Heart left ventricle (tissue), 16 donors: ENCODE results near the gene EVA1C. TPM values are rescaled to one million over a fixed set of nuclear protein-coding genes. Genes with fewer than 3 reads are reported as not detected.
A peak's percentile ranks its signal among the peaks of the same experiment; 100 is the strongest.

Experiments
- ATAC-seq, 4 donors: fragments of 200-7000 bp; cut with Tn5 transposase; one replicate each; pipeline ENCODE4 v1.9.1; 2020 to 2022; ENCODE audit warnings: moderate library complexity in 4 of 4, mild to moderate bottlenecking in 3 of 4, moderate number of reproducible peaks in 1 of 4
- DNase-seq, 5 donors: peaks; one replicate each; pipeline ENCODE4 v3.0.0-alpha.2; 2020
- H3K27ac ChIP-seq, 12 donors: fragments of 200-600 bp; sonication (generic) in 4 of 12; one replicate each; pipeline versions ENCODE4 v1.5.0 to v1.8.0; 2016 to 2022; ENCODE audit warnings: mild to moderate bottlenecking in 2 of 12
- H3K27me3 ChIP-seq, 9 donors: fragments of 200-600 bp; sonication (generic) in 2 of 9; one replicate each; pipeline versions ENCODE4 v1.5.1 to v1.8.0; 2016 to 2022; ENCODE audit warnings: mild to moderate bottlenecking in 3 of 9
- H3K36me3 ChIP-seq, 9 donors: fragments of 200-600 bp; sonication (generic) in 2 of 9; one replicate each; pipeline versions ENCODE4 v1.5.0 to v1.8.0; 2018 to 2022; ENCODE audit warnings: mild to moderate bottlenecking in 2 of 9
- H3K4me1 ChIP-seq, 12 donors: fragments of 200-600 bp; sonication (generic) in 4 of 12; one replicate each; pipeline versions ENCODE4 v1.5.0 to v1.8.0; 2016 to 2022; ENCODE audit warnings: mild to moderate bottlenecking in 3 of 12
- H3K4me3 ChIP-seq, 12 donors: fragments of 200-600 bp; sonication (generic) in 4 of 12; one replicate each; pipeline versions ENCODE4 v1.5.0 to v1.8.0; 2017 to 2022; ENCODE audit warnings: mild to moderate bottlenecking in 9 of 12, moderate library complexity in 4 of 12
- H3K9me3 ChIP-seq, 12 donors: fragments of 200-600 bp; sonication (generic) in 4 of 12; one replicate each; pipeline versions ENCODE4 v1.5.0 to v1.8.0; 2016 to 2022; ENCODE audit warnings: mild to moderate bottlenecking in 1 of 12
- POLR2A ChIP-seq, 2 donors: fragments of 450-650 bp; IDR thresholded peaks; one replicate each; pipeline ENCODE4 v1.6.1; 2017; ENCODE audit warnings: antibody characterized with exemption in 2 of 2, mild to moderate bottlenecking in 2 of 2, moderate library complexity in 2 of 2
- WGBS, 4 donors: extraction: QIAGEN DNeasy Blood & Tissue Kit in 2 of 4; methylation state at CpG; one replicate each; pipeline versions ENCODE4 v1.1.5 to v1.1.7; 2013 to 2018; 5-methylcytosine and 5-hydroxymethylcytosine counted together
- intact Hi-C, 10 donors: fragments of 100-400 bp; cut with DNase I; formaldehyde crosslinking; loops; one replicate each; pipeline versions ENCODE4 v1.11.1 to v1.14.2; 2022
- polyA plus RNA-seq, 2 donors: library from polyadenylated mRNA; stranded (reverse); fragments of 200-250 nt; gene quantifications; one replicate each; pipeline ENCODE4 v1.2.3, GENCODE V29; 2013
- total RNA-seq, 9 donors: library from RNA; depleted of rRNA in 2 of 9; stranded (reverse); fragments of >200 nt in 2 of 9; fragmentation: NEBNext Ultra II Directional in 3 of 9; extraction: Animal tissue kit (Norgen Biotek cat#: 25700) in 3 of 9; gene quantifications; one replicate each; pipeline versions ENCODE4 v1.1.0 to v1.2.4, GENCODE V29; 2016 to 2023
- TF ChIP-seq, protein P1 (sequence below), 12 donors: fragments of 200-600 bp; sonication (generic) in 4 of 12; IDR thresholded peaks; one replicate each; pipeline versions ENCODE4 v1.5.0 to v1.8.0; 2018 to 2022; ENCODE audit warnings: antibody characterized with exemption in 12 of 12, mild to moderate bottlenecking in 5 of 12
- donor health status: ischemic (EF 13 %, LVEDD 7.1; RV severe dilation, severe dysfunction).
- donor health status: healthy with polysubstance abuse.
- donor health status: DM: no; HTN: yes; CAD: no.
- donor health status: DM: no; HTN: no; CAD: no.
- donor health status: ischemic (EF 25% LVEDD 6.9; RV normal size, moderate dysfunction).
- donor health status: ischemic (EF 25% LVEDD 5.7; RV mildly dilated, moderate dysfunction).
- donor health status: healthy.
- donor health status: DM: yes; HTN: yes; CAD: no.
- donor health status: ischemic (EF 35%, LVEDD 5.7; RV mildly dilated, moderate dysfunction).
- donor health status: nonischemic (EF 11% LVEDD 7.7; RV severe dilation, severe dysfunction).
- donor health status: DM: yes; HTN: yes; CAD: no.
- donor health status: PGD.
- donor health status: ischemic (EF 29% LVEDD 5.4; RV normal size, mild dysfunction).
- donor health status: nonischemic (EF 23%, LVEDD 6.1; RV moderate dilation, normal function).

Gene EVA1C
- total and polyA plus RNA-seq, 11 donors = 10.1 to 44.4 (median 19.7) TPM

DNA sequence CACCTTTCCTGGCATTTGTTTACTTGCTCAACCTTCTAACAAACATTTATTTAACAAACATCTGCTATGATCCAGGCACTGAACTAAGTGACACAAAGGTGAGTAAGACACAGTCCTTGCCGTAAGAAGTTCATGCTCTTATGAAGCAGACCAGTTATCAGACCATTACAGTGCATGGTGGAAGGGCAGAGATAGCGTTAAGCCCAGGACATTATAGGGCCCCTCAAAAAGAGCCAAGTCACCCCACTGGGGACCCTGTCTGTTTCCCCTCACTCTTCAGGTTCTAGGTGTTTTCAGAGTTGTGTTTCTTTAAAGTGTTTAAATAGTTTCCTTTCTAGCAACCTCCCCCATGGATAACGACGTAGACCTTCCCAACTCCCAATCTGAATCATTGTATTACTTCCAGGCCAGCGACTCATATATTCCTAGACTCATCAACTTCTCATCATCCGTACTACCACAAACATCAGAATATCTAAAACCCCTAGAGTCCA lies 133.5 kb downstream of the EVA1C start:
- no peak for DNase-seq
- no peak for ATAC-seq
- H3K27me3 ChIP-seq = no peaks in the 10 kb centered on the region
- intact Hi-C loops = no loop called here
- no peaks in the 10 kb centered on the region for H3K36me3 ChIP-seq
- WGBS, 4 donors = 81 to 86% (median 83%) methylated on average over 6 of the region's 6 CpGs
- no peak overlapping the region for H3K27ac ChIP-seq
- no peaks in the 10 kb centered on the region for H3K9me3 ChIP-seq
- TF ChIP-seq POLR2A (IDR thresholded peaks at IDR 0.05) = no peak
- TF ChIP-seq, protein P1, sequence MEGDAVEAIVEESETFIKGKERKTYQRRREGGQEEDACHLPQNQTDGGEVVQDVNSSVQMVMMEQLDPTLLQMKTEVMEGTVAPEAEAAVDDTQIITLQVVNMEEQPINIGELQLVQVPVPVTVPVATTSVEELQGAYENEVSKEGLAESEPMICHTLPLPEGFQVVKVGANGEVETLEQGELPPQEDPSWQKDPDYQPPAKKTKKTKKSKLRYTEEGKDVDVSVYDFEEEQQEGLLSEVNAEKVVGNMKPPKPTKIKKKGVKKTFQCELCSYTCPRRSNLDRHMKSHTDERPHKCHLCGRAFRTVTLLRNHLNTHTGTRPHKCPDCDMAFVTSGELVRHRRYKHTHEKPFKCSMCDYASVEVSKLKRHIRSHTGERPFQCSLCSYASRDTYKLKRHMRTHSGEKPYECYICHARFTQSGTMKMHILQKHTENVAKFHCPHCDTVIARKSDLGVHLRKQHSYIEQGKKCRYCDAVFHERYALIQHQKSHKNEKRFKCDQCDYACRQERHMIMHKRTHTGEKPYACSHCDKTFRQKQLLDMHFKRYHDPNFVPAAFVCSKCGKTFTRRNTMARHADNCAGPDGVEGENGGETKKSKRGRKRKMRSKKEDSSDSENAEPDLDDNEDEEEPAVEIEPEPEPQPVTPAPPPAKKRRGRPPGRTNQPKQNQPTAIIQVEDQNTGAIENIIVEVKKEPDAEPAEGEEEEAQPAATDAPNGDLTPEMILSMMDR (IDR thresholded peaks at IDR 0.05) = no peak
- no peak overlapping the region for H3K4me3 ChIP-seq
- H3K4me1 ChIP-seq = no peaks in the 10 kb centered on the region

DNA sequence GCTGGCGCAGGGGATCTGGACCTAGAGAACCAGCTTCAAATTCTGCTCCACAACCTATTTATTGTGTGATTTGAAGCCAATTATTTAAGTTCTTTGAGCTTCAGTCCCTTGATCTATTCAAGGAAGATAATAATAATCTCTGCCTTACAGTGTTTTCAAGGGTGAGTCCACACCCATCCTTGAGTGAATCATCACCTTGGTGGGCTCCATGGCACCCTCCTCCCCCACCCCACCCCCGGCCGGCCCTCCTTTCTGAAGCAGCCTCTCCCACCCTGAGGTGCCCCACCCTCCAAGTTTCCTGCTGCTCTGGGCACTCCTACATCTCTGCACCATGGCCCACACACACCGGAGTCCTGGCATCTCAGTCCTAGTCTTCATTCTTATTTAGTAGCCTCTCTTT lies 134.5 kb downstream of the EVA1C start:
- Histone ChIP-seq H3K36me3 (no peaks in the 10 kb centered on the region), H3K4me3 (no peak overlapping the region), H3K27ac (no peak overlapping the region), H3K27me3 (no peaks in the 10 kb centered on the region), H3K9me3 (no peaks in the 10 kb centered on the region), H3K4me1 (no peaks in the 10 kb centered on the region)
- DNase-seq = no peak
- intact Hi-C loops = no loop called here
- ATAC-seq = no peak
- TF ChIP-seq, protein P1 (IDR thresholded peaks at IDR 0.05) = no peak
- no peak for TF ChIP-seq POLR2A (IDR thresholded peaks at IDR 0.05)
- 66 to 90% (median 80%) methylated on average over 4 of the region's 4 CpGs for WGBS, 4 donors

DNA sequence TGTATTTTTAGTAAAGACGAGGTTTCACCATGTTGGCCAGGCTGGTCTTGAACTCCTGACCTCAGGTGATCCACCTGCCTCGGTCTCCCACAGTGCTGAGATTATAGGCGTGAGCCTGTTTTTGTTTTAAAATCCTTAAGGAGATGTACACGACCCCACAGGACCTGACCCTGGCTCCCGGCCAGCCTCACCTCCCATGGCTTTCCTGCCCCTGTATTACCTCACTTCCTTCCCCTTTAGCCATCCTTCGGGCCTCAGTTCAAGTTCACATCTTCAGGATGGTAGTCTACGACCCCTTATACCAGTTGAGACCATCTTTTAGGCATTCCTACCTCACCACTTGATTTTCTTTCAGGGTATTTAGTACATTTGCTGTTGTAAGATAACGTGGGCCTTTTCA lies 136.5 kb downstream of the EVA1C start:
- TF ChIP-seq, protein P1 (IDR thresholded peaks at IDR 0.05) = no peak
- TF ChIP-seq POLR2A (IDR thresholded peaks at IDR 0.05) = no peak
- intact Hi-C loops = no loop called here
- H3K36me3 ChIP-seq = no peaks in the 10 kb centered on the region
- ATAC-seq (peak in 1 of 4 donors; percentile 47), DNase-seq (no peak)
- H3K27me3 ChIP-seq = no peaks in the 10 kb centered on the region
- WGBS, 4 donors = 55 to 60% (median 57%) methylated on average over 8 of the region's 8 CpGs
- no peaks in the 10 kb centered on the region for H3K9me3 ChIP-seq
- peaks cover 0 to 1% (median 0%) of the 10 kb centered on the region in 12 donors for H3K4me1 ChIP-seq
- H3K27ac ChIP-seq = no peak overlapping the region
- no peak overlapping the region for H3K4me3 ChIP-seq

DNA sequence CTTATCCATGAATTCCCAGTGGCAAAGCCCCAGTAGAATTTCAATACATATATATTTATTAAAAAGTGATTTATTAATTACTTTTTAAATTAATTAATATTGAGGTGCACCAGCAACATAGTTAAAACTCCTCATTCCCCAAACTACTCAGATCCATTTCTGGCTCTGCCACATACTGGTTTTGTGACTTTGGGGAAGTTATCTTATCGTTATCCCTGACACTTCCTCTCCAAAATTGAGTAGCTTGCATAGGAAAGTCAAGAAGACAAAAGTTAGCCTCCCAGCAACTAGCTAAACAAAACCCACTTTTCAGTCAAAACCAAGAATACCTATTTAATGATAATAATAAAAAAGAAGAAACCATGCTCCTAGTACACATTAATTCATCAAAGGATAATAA lies 136.9 kb downstream of the EVA1C start:
- Histone ChIP-seq H3K36me3 (no peaks in the 10 kb centered on the region), H3K27ac (no peak overlapping the region), H3K27me3 (no peaks in the 10 kb centered on the region), H3K9me3 (no peaks in the 10 kb centered on the region), H3K4me3 (no peak overlapping the region), H3K4me1 (peaks cover 0 to 6% (median 0%) of the 10 kb centered on the region in 12 donors)
- intact Hi-C loops = no loop called here
- TF ChIP-seq POLR2A (IDR thresholded peaks at IDR 0.05) = no peak
- TF ChIP-seq, protein P1 (IDR thresholded peaks at IDR 0.05) = no peak
- ATAC-seq (no peak), DNase-seq (no peak)
- 39 to 55% (median 50%) methylated on average over 1 of the region's 1 CpG for WGBS, 4 donors
